ENCODE measurements around the gene ZNF625.
A peak's percentile ranks its signal among the peaks of the same experiment; 100 is the strongest.

Gene ZNF625

GRCh38 chr19:12156223-12157058 lies at the start of gene ZNF625:
TSS of gene ZNF625 (minus strand) at chr19:12156734. CDS start at chr19:12156558, 176 bp downstream.
- TF ChIP-seq CTCF (conservative IDR thresholded peaks at IDR 0.05; ENCODE audit: low read depth, low read length): no peak
- H3K4me3 ChIP-seq (ENCODE audit: low read depth, low read length): peak within 1 kb of the TSS; percentile 88
- peak; percentile 79 for DNase-seq (ENCODE audit: low read depth)

GRCh38 chr19:12205296-12205695 lies 48.8 kb upstream of the ZNF625 start:
- DNase-seq (ENCODE audit: low read depth): no peak
- no peak for TF ChIP-seq CTCF (conservative IDR thresholded peaks at IDR 0.05; ENCODE audit: low read depth, low read length)
- no peak overlapping the region for H3K4me3 ChIP-seq (ENCODE audit: low read depth, low read length)

GRCh38 chr19:12202250-12202649 lies 45.7 kb upstream of the ZNF625 start:
- TF ChIP-seq CTCF (conservative IDR thresholded peaks at IDR 0.05; ENCODE audit: low read depth, low read length): peak; percentile 35
- DNase-seq (ENCODE audit: low read depth): peak; percentile 14
- no peak overlapping the region for H3K4me3 ChIP-seq (ENCODE audit: low read depth, low read length)

- DNase-seq (ENCODE audit: low read depth): peak; percentile 24
- no peak overlapping the region for H3K4me3 ChIP-seq (ENCODE audit: low read depth, low read length)
- no peak for TF ChIP-seq CTCF (conservative IDR thresholded peaks at IDR 0.05; ENCODE audit: low read depth, low read length)
Observed at GRCh38 chr19:12199757-12200419, 43.4 kb upstream of the ZNF625 start.

- DNase-seq (ENCODE audit: low read depth): no peak
- no peak overlapping the region for H3K4me3 ChIP-seq (ENCODE audit: low read depth, low read length)
- TF ChIP-seq CTCF (conservative IDR thresholded peaks at IDR 0.05; ENCODE audit: low read depth, low read length): no peak
Observed at GRCh38 chr19:12198136-12198535, 41.6 kb upstream of the ZNF625 start.

- TF ChIP-seq CTCF (conservative IDR thresholded peaks at IDR 0.05; ENCODE audit: low read depth, low read length): no peak
- DNase-seq (ENCODE audit: low read depth): peak; percentile 79
- peak overlapping the region; percentile 65 for H3K4me3 ChIP-seq (ENCODE audit: low read depth, low read length)
Observed at GRCh38 chr19:12194827-12195731, 38.5 kb upstream of the ZNF625 start.

All from choroid plexus epithelial cell (primary cell).